ENCODE measurements around the gene NCOA5. TPM values are rescaled to one million over a fixed set of nuclear protein-coding genes. Genes with fewer than 3 reads are reported as not detected.

Gene NCOA5
- total RNA-seq, 3 donors from 2014 or later (not counting 1 experiment from before 2014, with no cell fraction given) = 8.8 to 18.4 (median 18.0) TPM

- no peak overlapping the region for H3K4me3 Mint-ChIP-seq
- 91% methylated on average over 10 of the region's 11 CpGs for WGBS (ENCODE audit: insufficient coverage)
- DNase-seq (no peak), ATAC-seq (no peak)
- peaks cover 9 to 29% of the 10 kb centered on the region in 2 donors for H3K4me1 Mint-ChIP-seq
- no peaks in the 10 kb centered on the region for H3K9me3 Mint-ChIP-seq
- H3K36me3 Mint-ChIP-seq = no peaks in the 10 kb centered on the region
- no peaks in the 10 kb centered on the region for H3K27me3 Mint-ChIP-seq (ENCODE audit: low read depth in 2 of 2)
- Histone ChIP-seq H3K27me3 (ENCODE audit: control insufficient read depth, insufficient read depth, low read length) (no peaks in the 10 kb centered on the region), H3K27ac (ENCODE audit: low read length) (no peak overlapping the region), H3K9me3 (ENCODE audit: control insufficient read depth, insufficient read depth, low read length) (no peaks in the 10 kb centered on the region), H3K36me3 (ENCODE audit: control insufficient read depth, insufficient read depth, low read length) (peaks cover 3% of the 10 kb centered on the region), H3K4me3 (ENCODE audit: low read length) (no peak overlapping the region), H3K4me1 (ENCODE audit: control insufficient read depth, insufficient read depth, low read length) (peaks cover 23% of the 10 kb centered on the region)
- intact Hi-C loops (cut with micrococcal nuclease) = no loop called here
- no peak for TF ChIP-seq CTCF (IDR thresholded peaks at IDR 0.05)
- H3K27ac Mint-ChIP-seq = no peak overlapping the region
These were observed 32.3 kb upstream of the NCOA5 start for GRCh38 chr20:46122071-46122470.

GRCh38 chr20:46121184-46121930 is 31.6 kb upstream of the NCOA5 start:
- intact Hi-C loops (cut with micrococcal nuclease) = no loop called here
- no peaks in the 10 kb centered on the region for H3K27me3 Mint-ChIP-seq (ENCODE audit: low read depth in 2 of 2)
- no peak overlapping the region for H3K27ac Mint-ChIP-seq
- Histone ChIP-seq H3K27me3 (ENCODE audit: control insufficient read depth, insufficient read depth, low read length) (no peaks in the 10 kb centered on the region), H3K36me3 (ENCODE audit: control insufficient read depth, insufficient read depth, low read length) (peaks cover 3% of the 10 kb centered on the region), H3K4me3 (ENCODE audit: low read length) (no peak overlapping the region), H3K27ac (ENCODE audit: low read length) (no peak overlapping the region), H3K9me3 (ENCODE audit: control insufficient read depth, insufficient read depth, low read length) (no peaks in the 10 kb centered on the region), H3K4me1 (ENCODE audit: control insufficient read depth, insufficient read depth, low read length) (peaks cover 25% of the 10 kb centered on the region)
- H3K4me1 Mint-ChIP-seq = peaks cover 9 to 29% of the 10 kb centered on the region in 2 donors
- no peak overlapping the region for H3K4me3 Mint-ChIP-seq
- H3K36me3 Mint-ChIP-seq = no peaks in the 10 kb centered on the region
- WGBS (ENCODE audit: insufficient coverage) = 72% methylated on average over 2 of the region's 2 CpGs
- DNase-seq = no peak
- no peak for ATAC-seq
- no peaks in the 10 kb centered on the region for H3K9me3 Mint-ChIP-seq
- TF ChIP-seq CTCF (IDR thresholded peaks at IDR 0.05) = no peak

GRCh38 chr20:46120136-46120535 is 30.4 kb upstream of the NCOA5 start:
- no peaks in the 10 kb centered on the region for H3K9me3 Mint-ChIP-seq
- DNase-seq (no peak), ATAC-seq (no peak)
- H3K4me3 Mint-ChIP-seq = no peak overlapping the region
- H3K27me3 ChIP-seq (ENCODE audit: control insufficient read depth, insufficient read depth, low read length) = no peaks in the 10 kb centered on the region
- peaks cover 25% of the 10 kb centered on the region for H3K4me1 ChIP-seq (ENCODE audit: control insufficient read depth, insufficient read depth, low read length)
- peaks cover 5 to 6% of the 10 kb centered on the region in 2 donors for H3K27me3 Mint-ChIP-seq (ENCODE audit: low read depth in 2 of 2)
- 78% methylated on average over 1 of the region's 2 CpGs for WGBS (ENCODE audit: insufficient coverage)
- peaks cover 9 to 29% of the 10 kb centered on the region in 2 donors for H3K4me1 Mint-ChIP-seq
- H3K27ac Mint-ChIP-seq = peak overlapping the region in 1 of 2 donors; percentile 95
- no peak for TF ChIP-seq CTCF (IDR thresholded peaks at IDR 0.05)
- H3K36me3 Mint-ChIP-seq = no peaks in the 10 kb centered on the region
- no peak overlapping the region for H3K4me3 ChIP-seq (ENCODE audit: low read length)
- H3K9me3 ChIP-seq (ENCODE audit: control insufficient read depth, insufficient read depth, low read length) = no peaks in the 10 kb centered on the region
- no peak overlapping the region for H3K27ac ChIP-seq (ENCODE audit: low read length)
- intact Hi-C loops (cut with micrococcal nuclease) = no loop called here
- peaks cover 3% of the 10 kb centered on the region for H3K36me3 ChIP-seq (ENCODE audit: control insufficient read depth, insufficient read depth, low read length)
